Skeletal muscle satellite cell (primary cell): Measurements from ENCODE around the gene SPRY1. TPM values are rescaled to one million over a fixed set of nuclear protein-coding genes. Genes with fewer than 3 reads are reported as not detected.

Experiments
- H3K27me3 ChIP-seq: 2 replicates; pipeline ENCODE4 v1.7.0; 2013; ENCODE audit warnings: low read length; ENCODE audit not compliant: control insufficient read depth, insufficient read depth
- H3K36me3 ChIP-seq: 2 replicates; pipeline ENCODE4 v1.7.0; 2013; ENCODE audit warnings: mild to moderate bottlenecking, control low read depth, low read length; ENCODE audit not compliant: insufficient read depth
- H3K4me1 ChIP-seq: 2 replicates; pipeline ENCODE4 v1.7.0; 2013; ENCODE audit warnings: low read length; ENCODE audit not compliant: control insufficient read depth, insufficient read depth
- H3K4me2 ChIP-seq: 2 replicates; pipeline ENCODE4 v1.7.0; 2013; ENCODE audit warnings: mild to moderate bottlenecking, low read length
- H3K4me3 ChIP-seq: 2 replicates; pipeline ENCODE4 v1.7.0; 2013; ENCODE audit warnings: low read length
- H3K9ac ChIP-seq: 2 replicates; pipeline ENCODE4 v1.7.0; 2013; ENCODE audit warnings: mild to moderate bottlenecking, low read depth, low read length, moderate library complexity
- H3K9me3 ChIP-seq: replicated peaks from 2 replicates; pipeline ENCODE4 v1.7.0; 2013; ENCODE audit warnings: mild to moderate bottlenecking, control low read depth, low read length
- total RNA-seq: library from RNA; depleted of rRNA; stranded (reverse); fragments of >200 nt; gene quantifications from 2 replicates; pipeline ENCODE4 v1.2.3, GENCODE V29; 2012; rRNA removed

SPRY1 gene, protein sequence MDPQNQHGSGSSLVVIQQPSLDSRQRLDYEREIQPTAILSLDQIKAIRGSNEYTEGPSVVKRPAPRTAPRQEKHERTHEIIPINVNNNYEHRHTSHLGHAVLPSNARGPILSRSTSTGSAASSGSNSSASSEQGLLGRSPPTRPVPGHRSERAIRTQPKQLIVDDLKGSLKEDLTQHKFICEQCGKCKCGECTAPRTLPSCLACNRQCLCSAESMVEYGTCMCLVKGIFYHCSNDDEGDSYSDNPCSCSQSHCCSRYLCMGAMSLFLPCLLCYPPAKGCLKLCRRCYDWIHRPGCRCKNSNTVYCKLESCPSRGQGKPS
- total RNA-seq: 6.6 and 14.9 TPM in 2 replicates

DNA sequence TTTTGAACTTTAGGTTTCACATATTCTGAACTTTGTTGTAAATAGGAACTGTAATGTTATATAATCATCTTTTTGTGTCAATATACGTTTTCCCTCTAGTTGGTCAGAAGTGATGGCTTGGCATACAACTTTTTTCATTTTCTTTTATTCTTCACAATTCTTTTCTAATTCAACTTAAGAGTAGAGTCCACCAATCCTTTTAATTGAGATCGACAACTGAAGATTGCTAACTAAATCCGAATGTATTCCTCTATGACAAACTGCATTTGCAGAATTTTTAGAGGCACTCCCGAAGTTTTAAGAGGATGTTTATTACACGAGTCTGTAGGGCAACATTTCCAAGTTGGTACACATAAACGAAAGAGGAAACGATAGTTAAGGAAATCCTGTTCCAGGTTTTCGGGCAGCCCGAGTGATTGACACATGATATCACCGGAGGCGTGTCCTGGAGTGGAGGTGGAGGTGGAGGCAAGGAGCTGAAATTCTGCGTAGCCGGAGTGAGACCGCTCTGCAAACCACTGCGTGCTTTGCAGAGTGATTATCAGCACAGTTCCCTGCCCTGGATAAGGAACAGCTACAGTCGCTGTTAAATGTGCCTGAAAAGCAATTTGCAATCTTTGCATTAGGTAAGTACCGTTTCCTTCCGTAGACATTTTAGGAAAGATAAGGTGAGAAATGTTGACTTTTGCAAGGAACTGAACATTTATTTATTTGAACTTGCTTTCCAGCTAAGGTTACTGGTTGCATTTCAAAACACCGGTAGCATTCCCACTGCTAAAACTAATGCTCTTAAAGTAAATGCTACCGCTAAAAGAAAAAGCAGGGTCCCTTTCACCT, at the start of gene SPRY1:
Gene SPRY1 (plus strand): TSS at position 489 of the 837 bp plus-strand sequence. CDS start 4,797 bp downstream, outside the sequence.
- H3K9me3 ChIP-seq: no peaks in the 10 kb centered on the region
- peak within 1 kb of the TSS; percentile 92 for H3K4me2 ChIP-seq
- peak within 1 kb of the TSS; percentile 88 for H3K9ac ChIP-seq
- no peaks in the 10 kb centered on the region for H3K36me3 ChIP-seq
- H3K4me1 ChIP-seq: peaks cover 10% of the 10 kb centered on the region
- no peaks in the 10 kb centered on the region for H3K27me3 ChIP-seq
- peak within 1 kb of the TSS; percentile 82 for H3K4me3 ChIP-seq

DNA sequence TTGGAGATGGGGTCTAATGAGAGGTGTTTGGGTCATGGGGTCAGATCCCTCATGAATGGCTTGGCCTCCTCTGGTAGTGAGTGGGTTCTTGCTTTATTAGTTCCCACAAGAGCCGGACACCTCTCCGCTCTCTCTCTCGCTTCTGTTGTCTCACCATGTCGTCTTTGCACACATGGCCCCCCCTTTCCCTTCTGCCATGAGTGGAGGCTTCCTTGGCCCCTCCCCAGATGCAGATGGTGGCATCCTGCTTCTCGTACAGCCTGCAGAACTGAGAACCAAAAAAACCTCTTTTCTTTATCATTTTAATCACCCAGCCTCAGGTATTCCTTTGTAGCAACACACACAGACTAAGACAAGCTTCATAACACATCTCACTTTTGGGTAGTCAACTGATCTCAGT, 49.6 kb upstream of the SPRY1 start:
- Histone ChIP-seq H3K36me3 (no peaks in the 10 kb centered on the region), H3K27me3 (no peaks in the 10 kb centered on the region), H3K4me1 (peaks cover 11% of the 10 kb centered on the region), H3K4me3 (no peak overlapping the region), H3K4me2 (no peak overlapping the region), H3K9me3 (no peaks in the 10 kb centered on the region), H3K9ac (no peak overlapping the region)

DNA sequence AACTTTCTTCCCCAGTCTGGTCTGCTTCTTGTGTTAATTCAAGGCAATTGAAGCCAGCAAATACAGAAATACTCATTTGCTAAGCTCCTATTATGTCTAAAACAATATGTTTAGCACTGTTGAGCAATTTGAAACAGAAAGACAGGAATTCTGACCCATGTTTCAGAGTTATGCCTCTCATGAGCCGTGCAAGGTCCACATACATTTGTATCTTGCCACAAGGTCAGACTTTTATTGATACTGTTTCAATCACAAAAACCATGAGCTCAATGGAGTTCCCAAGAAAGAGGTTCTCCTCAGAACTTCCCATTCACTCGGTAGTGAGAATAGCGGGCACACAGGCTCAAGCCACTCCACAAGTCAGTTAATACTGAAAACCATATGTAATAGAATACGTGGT, 47.6 kb upstream of the SPRY1 start:
- Histone ChIP-seq H3K4me3 (no peak overlapping the region), H3K4me2 (no peak overlapping the region), H3K27me3 (no peaks in the 10 kb centered on the region), H3K9ac (no peak overlapping the region), H3K4me1 (peaks cover 19% of the 10 kb centered on the region), H3K36me3 (no peaks in the 10 kb centered on the region), H3K9me3 (no peaks in the 10 kb centered on the region)

DNA sequence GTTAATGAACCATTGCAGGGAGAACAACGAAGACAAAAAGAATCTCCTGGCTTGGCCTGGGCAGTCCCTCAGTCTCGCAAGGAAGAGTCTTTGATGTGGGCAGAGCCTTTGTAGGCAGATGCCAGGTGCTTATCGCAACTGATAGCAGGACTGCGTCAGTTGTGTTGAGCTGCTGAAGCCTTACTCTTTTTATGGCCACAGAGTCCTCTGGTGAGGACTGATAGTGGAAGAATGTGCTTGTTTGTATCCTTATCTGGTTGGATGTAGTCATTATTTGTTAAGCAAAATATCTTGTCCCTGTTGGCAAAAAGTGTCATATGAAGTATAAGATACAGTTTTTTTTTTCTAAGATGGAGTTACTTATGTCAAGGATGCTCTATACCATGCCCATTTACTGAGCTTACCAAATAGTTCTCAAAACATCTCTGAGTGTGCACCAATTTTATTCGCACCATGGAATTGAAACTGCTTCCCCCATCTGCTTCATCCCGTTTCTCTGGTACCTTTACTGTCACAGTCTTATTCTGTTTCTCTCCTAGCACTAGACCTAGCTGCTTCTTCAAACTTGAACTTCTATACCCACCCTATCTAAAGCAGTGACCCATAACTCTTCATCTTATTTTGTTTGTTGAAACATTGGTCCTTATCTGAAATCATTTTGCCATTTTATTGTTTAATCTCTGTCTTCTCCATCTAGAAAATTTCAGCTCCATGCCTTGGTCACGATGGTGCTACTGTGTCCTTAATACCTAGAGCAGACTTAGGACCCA, 47.0 kb upstream of the SPRY1 start:
- Histone ChIP-seq H3K9ac (no peak overlapping the region), H3K4me2 (no peak overlapping the region), H3K9me3 (no peaks in the 10 kb centered on the region), H3K4me1 (peaks cover 19% of the 10 kb centered on the region), H3K36me3 (no peaks in the 10 kb centered on the region), H3K4me3 (no peak overlapping the region), H3K27me3 (no peaks in the 10 kb centered on the region)

DNA sequence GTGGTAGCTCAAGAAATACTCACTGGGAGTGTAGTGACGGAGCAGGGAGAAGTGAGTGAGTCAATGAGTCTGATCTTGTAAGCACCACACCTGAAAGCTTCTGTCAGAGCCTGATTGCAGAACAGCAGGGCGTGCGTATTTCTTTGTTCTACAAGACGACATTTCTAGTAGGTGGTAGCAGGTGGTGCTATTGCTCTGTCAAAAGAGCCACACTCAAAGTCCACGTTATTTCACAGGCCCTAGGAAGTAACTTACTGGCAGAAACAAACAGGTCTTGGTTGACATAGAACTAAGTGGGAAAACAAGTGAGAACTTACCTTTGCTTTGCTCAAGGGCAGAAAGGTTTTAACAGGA, 46.4 kb upstream of the SPRY1 start:
- peaks cover 19% of the 10 kb centered on the region for H3K4me1 ChIP-seq
- no peak overlapping the region for H3K4me3 ChIP-seq
- H3K9ac ChIP-seq: no peak overlapping the region
- no peaks in the 10 kb centered on the region for H3K27me3 ChIP-seq
- no peaks in the 10 kb centered on the region for H3K9me3 ChIP-seq
- no peak overlapping the region for H3K4me2 ChIP-seq
- H3K36me3 ChIP-seq: no peaks in the 10 kb centered on the region

DNA sequence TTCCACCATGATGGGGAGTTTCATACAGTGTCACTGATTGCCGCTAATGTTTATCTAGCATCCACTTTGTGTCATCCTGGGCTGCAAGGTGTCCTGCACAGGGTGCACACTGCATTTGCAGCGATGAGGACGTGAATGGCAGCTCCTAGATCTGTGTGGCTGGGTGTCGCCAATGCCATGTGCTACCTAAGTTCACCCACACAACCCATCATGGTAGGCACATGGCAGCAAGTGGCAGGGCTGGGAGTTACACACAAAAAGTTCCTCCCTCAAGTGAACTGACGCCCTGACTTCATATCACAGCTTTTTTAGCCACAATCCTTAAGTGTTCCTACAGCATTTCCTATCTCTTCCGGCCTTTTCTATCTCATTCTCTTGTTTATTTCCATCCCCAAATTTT, 45.9 kb upstream of the SPRY1 start:
- Histone ChIP-seq H3K4me3 (no peak overlapping the region), H3K9ac (no peak overlapping the region), H3K9me3 (no peaks in the 10 kb centered on the region), H3K4me1 (peaks cover 17% of the 10 kb centered on the region), H3K27me3 (no peaks in the 10 kb centered on the region), H3K4me2 (no peak overlapping the region), H3K36me3 (no peaks in the 10 kb centered on the region)

DNA sequence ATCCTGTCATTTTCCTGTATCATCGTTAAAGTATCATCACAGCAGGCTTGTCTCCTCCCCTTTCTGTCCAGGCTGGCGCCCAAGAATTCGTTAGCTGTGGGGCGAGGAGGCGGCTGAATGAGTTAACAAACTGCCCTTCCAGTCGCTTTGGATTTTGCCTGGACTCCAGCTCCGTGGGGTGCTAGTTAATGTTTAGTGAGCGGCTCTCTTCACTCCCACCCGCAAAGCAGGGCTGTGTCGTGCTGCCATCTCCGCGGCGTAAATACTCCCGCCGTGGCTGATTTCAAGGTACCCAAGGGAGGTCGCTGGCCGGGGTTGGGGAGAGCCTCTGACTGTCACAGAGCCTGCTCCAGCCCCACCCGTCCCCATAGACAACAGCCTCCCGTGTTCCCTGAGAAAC, 44.9 kb upstream of the SPRY1 start:
- H3K4me3 ChIP-seq: peak overlapping the region; percentile 45
- peak overlapping the region; percentile 37 for H3K9ac ChIP-seq
- H3K36me3 ChIP-seq: no peaks in the 10 kb centered on the region

DNA sequence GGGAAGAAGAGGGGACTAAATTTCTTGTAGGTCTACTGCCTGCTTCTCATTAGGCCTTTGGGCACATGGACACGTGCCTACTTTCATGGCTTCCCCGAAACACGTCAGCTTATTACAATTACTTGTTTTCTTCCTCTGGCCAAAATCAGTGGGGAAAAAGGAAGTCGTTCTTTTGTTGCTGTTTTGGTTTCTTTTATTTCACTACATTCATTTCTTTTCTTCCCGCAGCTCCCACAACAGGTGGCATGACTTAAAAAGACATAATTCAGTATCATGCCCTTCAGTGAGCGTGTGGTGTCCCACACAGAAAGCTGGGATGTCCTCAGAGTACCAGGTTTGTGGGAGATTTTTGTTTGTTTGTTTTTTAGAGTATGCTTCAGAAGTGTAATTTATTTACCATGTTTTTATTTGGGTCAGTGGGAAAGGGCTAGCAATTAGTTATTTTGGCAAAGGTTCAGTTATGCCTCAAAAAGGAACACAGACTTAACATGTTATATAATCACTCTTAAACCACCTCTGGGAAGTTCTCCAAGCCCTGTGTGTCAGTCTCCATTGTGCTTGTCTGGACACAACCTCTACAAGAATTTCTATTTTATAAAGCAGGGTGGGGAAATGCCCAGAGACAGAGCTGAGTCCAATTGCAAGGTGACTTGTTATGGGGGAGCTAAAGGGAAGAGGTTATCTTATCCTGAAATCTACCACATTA, 44.2 kb upstream of the SPRY1 start:
- peak overlapping the region; percentile 37 for H3K9ac ChIP-seq
- no peaks in the 10 kb centered on the region for H3K9me3 ChIP-seq
- H3K4me1 ChIP-seq: peaks cover 11% of the 10 kb centered on the region
- H3K4me2 ChIP-seq: peak overlapping the region; percentile 48
- H3K27me3 ChIP-seq: no peaks in the 10 kb centered on the region
- no peaks in the 10 kb centered on the region for H3K36me3 ChIP-seq
- no peak overlapping the region for H3K4me3 ChIP-seq

More for the DNA sequence above, 44.9 kb upstream of the SPRY1 start:
- H3K4me1 ChIP-seq: peaks cover 11% of the 10 kb centered on the region
- H3K4me2 ChIP-seq: peak overlapping the region; percentile 48
- H3K27me3 ChIP-seq: no peaks in the 10 kb centered on the region
- H3K9me3 ChIP-seq: no peaks in the 10 kb centered on the region

DNA sequence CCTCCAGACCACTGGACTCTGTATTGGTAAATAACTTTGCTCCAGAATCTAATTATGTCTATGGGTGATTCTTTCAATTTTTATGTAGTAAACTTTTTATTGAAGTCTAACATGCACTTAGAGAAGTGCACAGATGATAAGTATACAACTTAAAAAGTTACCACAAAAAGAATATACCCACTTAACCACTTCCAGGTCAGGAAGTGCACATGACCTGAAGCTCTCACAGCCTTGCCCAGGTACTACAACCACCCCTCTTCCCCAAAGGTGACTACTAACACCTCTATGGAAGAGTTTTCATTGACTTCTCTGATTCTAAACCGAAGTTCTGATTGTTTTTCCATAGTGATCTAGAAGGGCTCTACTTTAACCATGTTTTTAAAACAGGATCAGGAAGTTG, 43.6 kb upstream of the SPRY1 start:
- Histone ChIP-seq H3K27me3 (no peaks in the 10 kb centered on the region), H3K4me3 (no peak overlapping the region), H3K36me3 (no peaks in the 10 kb centered on the region), H3K4me2 (no peak overlapping the region), H3K9me3 (no peaks in the 10 kb centered on the region), H3K9ac (no peak overlapping the region), H3K4me1 (peaks cover 11% of the 10 kb centered on the region)

DNA sequence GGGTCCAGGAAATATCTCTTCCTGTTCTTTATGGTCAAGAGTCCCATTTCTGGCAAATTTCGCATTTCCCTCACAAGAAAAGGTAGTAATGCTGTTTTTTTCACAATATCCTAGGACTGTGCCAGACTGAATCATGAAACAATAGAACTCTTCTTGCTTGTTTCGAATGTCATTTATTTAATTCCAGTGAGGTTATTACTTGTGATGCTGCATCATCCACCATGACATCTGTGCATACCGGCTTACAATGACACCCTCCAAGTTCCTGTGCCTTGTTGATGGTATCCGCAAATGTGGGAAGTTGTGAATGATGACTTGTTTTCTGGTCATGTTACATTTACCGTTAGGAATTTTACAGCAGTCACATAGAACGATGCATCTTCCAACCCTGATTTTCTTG, 42.9 kb upstream of the SPRY1 start:
- Histone ChIP-seq H3K9ac (no peak overlapping the region), H3K9me3 (no peaks in the 10 kb centered on the region), H3K36me3 (no peaks in the 10 kb centered on the region), H3K27me3 (no peaks in the 10 kb centered on the region), H3K4me3 (no peak overlapping the region), H3K4me1 (peaks cover 11% of the 10 kb centered on the region), H3K4me2 (no peak overlapping the region)

DNA sequence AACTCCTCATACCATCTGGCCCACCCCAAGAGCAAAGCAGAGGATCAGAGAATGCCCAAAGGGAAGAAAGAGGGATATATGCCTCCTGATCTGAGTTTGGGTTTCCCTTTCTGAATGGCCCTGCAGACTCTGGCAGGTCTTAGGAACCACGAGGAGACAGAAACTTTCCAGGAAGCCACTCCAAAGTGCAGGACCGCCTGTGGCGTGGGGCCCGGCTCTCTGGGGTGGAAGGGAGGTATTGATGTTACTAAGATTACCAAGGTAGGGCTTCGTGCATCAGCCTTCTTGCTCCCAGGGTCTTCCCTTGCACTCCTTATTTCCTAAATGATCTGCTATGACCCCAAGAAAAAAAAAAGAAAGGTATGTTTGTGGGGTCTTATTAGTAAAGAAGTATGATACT, 41.9 kb upstream of the SPRY1 start:
- Histone ChIP-seq H3K9ac (no peak overlapping the region), H3K4me3 (no peak overlapping the region), H3K27me3 (no peaks in the 10 kb centered on the region), H3K36me3 (no peaks in the 10 kb centered on the region), H3K9me3 (no peaks in the 10 kb centered on the region), H3K4me2 (no peak overlapping the region), H3K4me1 (peaks cover 11% of the 10 kb centered on the region)
